Measurements from ENCODE around the gene RND3. TPM values are rescaled to one million over a fixed set of nuclear protein-coding genes. Genes with fewer than 3 reads are reported as not detected.

RND3 gene
- total RNA-seq, 1 donor from 2014 or later, result 208 TPM

GRCh38 chr2:150441784-150442183, 45.7 kb downstream of the RND3 start:
- DNase-seq (ENCODE audit: low read depth), result no peak

- DNase-seq (ENCODE audit: low read depth), result no peak
Measured at GRCh38 chr2:150441226-150441625, 46.2 kb downstream of the RND3 start.

DNA sequence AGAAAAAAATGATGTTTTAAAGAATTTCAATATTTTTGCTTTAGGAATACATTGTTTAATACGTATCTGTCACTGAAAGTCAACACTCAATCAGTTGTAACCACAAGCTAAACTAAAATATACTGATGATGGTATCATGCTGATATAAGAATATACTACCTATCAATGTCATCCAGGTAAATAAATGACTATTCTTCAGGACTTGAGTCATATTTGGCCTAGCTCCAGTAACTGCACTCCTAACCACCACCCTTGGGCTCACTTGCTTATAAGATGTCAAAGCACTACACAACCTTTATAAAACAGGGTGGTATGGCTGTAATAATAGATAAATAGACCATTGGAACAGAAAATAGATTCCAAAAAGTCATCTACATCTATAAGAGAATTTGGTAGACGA, 48.8 kb downstream of the RND3 start:
- peak; percentile 70 for DNase-seq (ENCODE audit: low read depth)

DNA sequence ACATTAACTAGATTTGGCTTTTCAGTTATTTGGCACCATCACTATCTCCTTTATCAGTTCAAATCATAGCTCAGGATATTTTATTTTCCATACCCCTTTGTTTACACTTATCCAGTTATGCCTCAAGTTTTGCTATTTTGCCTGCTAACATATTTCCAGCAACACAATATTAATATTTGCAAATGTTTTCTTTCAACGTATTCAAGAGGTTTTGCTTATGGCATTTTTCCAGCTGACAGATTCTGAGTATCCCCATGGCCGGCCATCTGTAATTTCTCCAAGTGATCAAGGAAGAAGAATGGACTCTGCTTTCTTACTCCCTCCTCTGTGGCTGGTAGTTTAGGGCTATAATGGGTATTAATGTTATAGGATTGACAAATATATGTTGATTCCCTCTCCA, 49.4 kb downstream of the RND3 start:
- DNase-seq (ENCODE audit: low read depth), result no peak

DNA sequence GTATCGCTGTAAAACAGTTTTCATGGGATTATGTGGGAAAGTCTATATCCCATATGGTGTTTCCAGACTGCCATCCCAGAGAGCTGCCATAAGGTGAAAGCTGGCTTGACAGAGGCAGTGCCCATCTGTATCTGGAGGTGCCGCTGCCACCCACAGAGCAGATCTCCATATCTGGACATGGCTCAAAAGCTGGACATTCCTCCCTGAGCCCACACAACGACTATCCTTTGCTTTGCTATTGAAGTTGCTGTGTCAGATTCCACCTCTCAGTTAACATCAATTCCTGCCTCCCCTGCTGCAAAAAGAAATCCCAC, 55.2 kb downstream of the RND3 start:
- DNase-seq (ENCODE audit: low read depth), result no peak

GRCh38 chr2:150431561-150432311, 55.7 kb downstream of the RND3 start:
- DNase-seq (ENCODE audit: low read depth), result no peak

DNA sequence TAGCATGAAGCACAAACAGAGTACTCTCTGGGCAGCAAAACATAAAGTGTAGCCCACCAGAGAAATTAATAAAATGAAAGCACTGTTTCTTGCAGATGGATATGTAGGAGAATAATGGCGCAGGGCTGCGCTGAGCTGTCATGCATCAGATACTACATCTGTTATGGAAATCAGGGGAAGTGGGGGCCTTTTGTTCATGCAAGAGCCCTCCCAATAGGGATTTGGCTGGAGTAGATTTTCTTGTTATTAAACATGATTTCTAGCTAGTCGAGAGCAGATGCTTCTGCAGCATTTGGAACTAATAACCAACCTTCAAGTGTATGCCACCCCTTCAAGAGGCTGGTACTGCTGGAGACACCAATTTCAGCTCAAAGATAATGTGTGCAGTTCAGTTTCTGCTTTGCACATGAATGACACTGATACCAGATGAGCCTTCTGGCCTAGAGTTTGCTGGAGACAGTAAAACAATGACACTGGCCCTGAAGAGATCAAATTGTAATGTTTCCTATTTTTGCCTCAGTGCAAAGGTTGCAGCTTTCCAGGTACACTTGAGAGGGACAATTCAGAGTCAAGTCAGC, 58.0 kb downstream of the RND3 start:
- DNase-seq (ENCODE audit: low read depth), result no peak

- DNase-seq (ENCODE audit: low read depth), result no peak
Measured at GRCh38 chr2:150428641-150429040, 58.8 kb downstream of the RND3 start.

- DNase-seq (ENCODE audit: low read depth), result no peak
Measured at GRCh38 chr2:150427298-150427697, 60.2 kb downstream of the RND3 start.

DNA sequence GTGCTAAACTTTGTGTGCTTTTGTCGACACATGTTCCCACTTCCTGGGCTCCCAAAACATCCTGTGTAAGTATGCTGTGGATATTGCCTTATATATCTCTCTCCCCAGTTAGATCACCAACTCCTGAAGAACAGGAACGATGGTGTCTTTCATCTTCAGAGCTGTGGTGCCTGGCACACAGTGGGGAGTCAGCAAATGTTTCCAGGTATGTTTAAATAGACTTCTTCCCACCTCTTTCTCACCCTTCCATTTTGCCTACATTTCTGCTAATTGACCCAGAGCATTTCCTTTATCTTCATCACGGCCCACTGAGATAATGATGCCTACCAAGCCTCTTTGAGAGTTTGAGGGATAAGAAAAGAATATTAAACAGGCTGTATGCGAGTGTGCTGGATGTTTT, 60.7 kb downstream of the RND3 start:
- no peak for DNase-seq (ENCODE audit: low read depth)

DNA sequence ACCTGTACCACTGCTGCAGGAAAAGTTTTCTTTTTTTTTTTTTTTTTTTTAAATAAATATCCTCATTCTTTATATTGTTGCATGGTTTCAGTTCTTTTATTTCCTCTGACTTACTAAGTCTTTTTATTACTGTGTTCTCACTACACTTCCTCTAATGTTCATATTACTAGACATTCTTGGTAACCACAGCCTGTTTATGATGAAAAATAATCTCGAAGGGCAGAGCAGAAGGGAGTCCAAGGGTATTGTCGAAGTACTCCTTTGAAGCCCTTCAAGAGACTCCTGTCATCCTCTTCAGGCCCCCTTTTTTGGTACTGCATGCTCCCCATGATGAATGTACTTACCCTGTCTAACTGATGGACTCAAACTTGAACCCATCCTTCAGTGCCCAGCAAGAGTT, 61.2 kb downstream of the RND3 start:
- DNase-seq (ENCODE audit: low read depth), result peak; percentile 22

GRCh38 chr2:150425121-150425955, 62.1 kb downstream of the RND3 start:
- no peak for DNase-seq (ENCODE audit: low read depth)

- DNase-seq (ENCODE audit: low read depth), result no peak
Measured at GRCh38 chr2:150424406-150424805, 63.1 kb downstream of the RND3 start.

DNA sequence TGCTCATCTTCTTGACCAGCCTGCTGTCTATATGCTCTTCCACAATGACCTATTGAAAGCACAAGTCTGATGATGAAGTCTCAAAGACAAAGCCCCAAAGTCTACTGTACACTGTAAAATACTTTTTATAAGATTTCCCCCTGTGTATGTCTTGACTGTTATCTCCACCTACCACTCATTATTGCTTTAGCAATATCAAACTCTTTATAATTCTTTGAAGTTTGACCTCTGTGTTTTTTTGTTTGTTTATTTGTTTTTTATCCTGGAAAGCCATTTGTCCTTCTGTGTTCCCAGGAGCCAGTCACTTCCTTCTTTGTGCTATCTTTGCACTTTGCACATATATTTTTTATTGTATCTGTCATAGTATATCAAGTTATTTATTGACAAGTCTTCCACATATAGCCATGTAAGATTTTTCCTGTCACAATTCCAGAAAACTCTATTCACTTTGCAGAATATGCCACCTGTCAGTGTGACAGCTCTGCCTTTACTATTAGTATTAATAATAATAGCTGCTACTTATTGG, 66.3 kb downstream of the RND3 start:
- DNase-seq (ENCODE audit: low read depth), result no peak

DNA sequence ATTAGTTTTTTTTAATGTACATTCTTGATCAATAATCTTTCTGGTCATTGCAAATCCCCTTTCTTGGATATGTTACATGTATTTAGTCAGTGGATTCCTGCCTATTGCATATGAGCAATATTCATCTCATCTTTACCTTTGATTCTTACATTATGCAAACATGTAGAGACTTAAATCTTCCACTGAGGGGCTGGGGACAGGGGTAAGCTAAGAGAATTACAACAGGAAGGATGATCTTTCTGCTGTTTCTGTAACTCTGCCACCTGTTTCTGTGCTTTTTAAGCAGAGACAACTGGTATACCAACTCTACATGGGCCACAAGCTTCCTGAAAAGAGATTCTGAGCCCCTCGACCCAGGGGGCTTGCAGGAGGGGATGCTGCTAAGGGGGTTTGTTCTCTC, 68.6 kb downstream of the RND3 start:
- DNase-seq (ENCODE audit: low read depth), result no peak
